IPS-15b (cell line): ENCODE data around the gene KANSL1.
A peak's percentile ranks its signal among the peaks of the same experiment; 100 is the strongest.

ENCODE experiments used
- H3K27me3 ChIP-seq: one replicate; pipeline ENCODE4 v1.6.1; 2013; ENCODE audit warnings: low read length; ENCODE audit not compliant: control insufficient read depth, insufficient read depth
- H3K36me3 ChIP-seq: one replicate; pipeline ENCODE4 v1.6.1; 2013; ENCODE audit warnings: low read length; ENCODE audit not compliant: control insufficient read depth, insufficient read depth
- H3K4me1 ChIP-seq: one replicate; pipeline ENCODE4 v1.6.1; 2013; ENCODE audit warnings: mild to moderate bottlenecking, low read length; ENCODE audit not compliant: control insufficient read depth, insufficient read depth
- H3K4me3 ChIP-seq: one replicate; pipeline ENCODE4 v1.5.1; 2013; ENCODE audit warnings: low read depth, low read length
- H3K9ac ChIP-seq: one replicate; pipeline ENCODE4 v1.6.1; 2013; ENCODE audit warnings: low read depth, mild to moderate bottlenecking, low read length
- H3K9me3 ChIP-seq: one replicate; pipeline ENCODE4 v1.6.1; 2013; ENCODE audit warnings: mild to moderate bottlenecking, low read length; ENCODE audit not compliant: control insufficient read depth, insufficient read depth

Gene KANSL1

GRCh38 chr17:46199379-46199778 lies 6.2 kb upstream of the KANSL1 start:
- Histone ChIP-seq H3K4me3 (no peak overlapping the region), H3K9ac (no peak overlapping the region), H3K36me3 (no peaks in the 10 kb centered on the region), H3K9me3 (no peaks in the 10 kb centered on the region), H3K4me1 (peaks cover 4% of the 10 kb centered on the region), H3K27me3 (no peaks in the 10 kb centered on the region)

- H3K9me3 ChIP-seq: no peaks in the 10 kb centered on the region
- H3K36me3 ChIP-seq: no peaks in the 10 kb centered on the region
- H3K4me3 ChIP-seq: no peak overlapping the region
- H3K9ac ChIP-seq: no peak overlapping the region
- H3K4me1 ChIP-seq: peaks cover 5% of the 10 kb centered on the region
- H3K27me3 ChIP-seq: no peaks in the 10 kb centered on the region
Measured at GRCh38 chr17:46198233-46198632, 5.0 kb upstream of the KANSL1 start.

DNA sequence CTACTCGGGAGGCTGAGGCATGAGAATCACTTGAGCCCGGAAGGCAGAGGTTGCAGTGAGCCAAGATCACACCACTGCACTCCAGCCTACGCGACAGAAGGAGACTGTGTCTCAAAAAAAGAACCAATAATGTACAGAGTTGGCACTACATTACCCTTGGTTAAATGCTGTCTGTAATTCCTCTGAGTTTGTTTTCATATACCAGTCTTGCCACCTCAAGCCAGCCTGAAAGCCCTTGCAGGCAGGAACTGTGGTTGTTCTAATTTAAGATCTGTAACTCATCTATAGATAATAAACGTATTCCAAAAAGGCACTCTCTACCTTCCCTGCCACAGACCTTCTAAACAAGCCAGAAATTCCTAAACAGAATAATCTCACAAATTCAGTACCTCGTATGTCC lies 4.3 kb upstream of the KANSL1 start:
- peaks cover 5% of the 10 kb centered on the region for H3K4me1 ChIP-seq
- H3K9me3 ChIP-seq: no peaks in the 10 kb centered on the region
- H3K9ac ChIP-seq: no peak overlapping the region
- H3K27me3 ChIP-seq: no peaks in the 10 kb centered on the region
- no peaks in the 10 kb centered on the region for H3K36me3 ChIP-seq
- no peak overlapping the region for H3K4me3 ChIP-seq

DNA sequence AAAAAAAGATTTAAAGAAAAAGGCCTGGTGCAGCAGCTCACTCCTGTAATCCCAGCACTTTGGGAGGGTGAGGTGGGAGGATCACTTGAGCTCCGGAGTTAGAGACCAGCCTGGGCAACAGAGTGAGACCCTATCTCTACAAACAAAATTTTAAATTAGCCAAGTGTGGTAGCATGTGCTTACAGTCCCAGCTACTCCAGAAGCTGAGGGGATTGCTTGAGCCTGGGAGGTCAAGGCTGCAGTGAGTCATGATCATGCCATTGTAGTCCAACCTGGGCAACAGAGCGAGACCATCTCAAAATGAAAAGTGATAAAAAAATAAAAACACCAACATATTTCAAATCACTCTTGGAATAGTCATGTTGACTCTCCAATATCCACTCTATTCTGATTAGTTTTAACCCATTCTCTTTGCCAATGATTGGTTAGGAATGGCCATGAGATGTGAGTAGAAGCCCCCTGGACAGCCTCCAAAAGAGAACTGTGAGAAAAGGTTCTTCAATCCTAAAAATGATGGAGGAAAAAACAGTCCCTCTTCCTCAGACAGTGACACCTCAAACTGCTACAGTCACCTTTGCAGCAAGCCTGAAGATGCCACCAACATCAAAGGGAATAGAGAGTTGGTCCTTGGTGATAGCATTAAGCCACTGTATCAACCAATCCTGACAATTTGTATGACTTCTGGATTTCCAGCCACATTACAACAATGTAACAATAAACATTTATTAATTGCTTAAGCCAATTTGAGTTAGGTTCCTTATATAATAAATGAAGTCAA lies 2.9 kb upstream of the KANSL1 start:
- no peak overlapping the region for H3K9ac ChIP-seq
- no peak overlapping the region for H3K4me3 ChIP-seq

GRCh38 chr17:46195217-46195855 lies 2.1 kb upstream of the KANSL1 start:
- Histone ChIP-seq H3K4me1 (peaks cover 9% of the 10 kb centered on the region), H3K36me3 (no peaks in the 10 kb centered on the region), H3K27me3 (no peaks in the 10 kb centered on the region), H3K9me3 (no peaks in the 10 kb centered on the region), H3K4me3 (no peak overlapping the region), H3K9ac (no peak overlapping the region)

More for the DNA sequence above, 2.9 kb upstream of the KANSL1 start:
- Histone ChIP-seq H3K36me3 (no peaks in the 10 kb centered on the region), H3K9me3 (no peaks in the 10 kb centered on the region), H3K27me3 (no peaks in the 10 kb centered on the region), H3K4me1 (peaks cover 5% of the 10 kb centered on the region)

- Histone ChIP-seq H3K9ac (no peak overlapping the region), H3K9me3 (no peaks in the 10 kb centered on the region), H3K4me3 (peak overlapping the region; percentile 95), H3K4me1 (peaks cover 16% of the 10 kb centered on the region), H3K36me3 (no peaks in the 10 kb centered on the region), H3K27me3 (no peaks in the 10 kb centered on the region)
Measured at GRCh38 chr17:46194393-46195216, 1.4 kb upstream of the KANSL1 start.

- H3K4me1 ChIP-seq: peaks cover 21% of the 10 kb centered on the region
Measured at GRCh38 chr17:46193626-46194392, 580 bp upstream of the KANSL1 start.

GRCh38 chr17:46192439-46193150 lies 634 bp downstream of the KANSL1 start:
- Histone ChIP-seq H3K9ac (peak overlapping the region; percentile 93), H3K9me3 (no peaks in the 10 kb centered on the region), H3K4me1 (peaks cover 30% of the 10 kb centered on the region), H3K4me3 (peak overlapping the region; percentile 95), H3K27me3 (no peaks in the 10 kb centered on the region), H3K36me3 (no peaks in the 10 kb centered on the region)

More at GRCh38 chr17:46193626-46194392, 580 bp upstream of the KANSL1 start:
- Histone ChIP-seq H3K27me3 (no peaks in the 10 kb centered on the region), H3K9ac (peak overlapping the region; percentile 91), H3K4me3 (peak overlapping the region; percentile 95), H3K36me3 (no peaks in the 10 kb centered on the region), H3K9me3 (no peaks in the 10 kb centered on the region)

- peak overlapping the region; percentile 93 for H3K9ac ChIP-seq
- H3K4me1 ChIP-seq: peaks cover 35% of the 10 kb centered on the region
- no peaks in the 10 kb centered on the region for H3K36me3 ChIP-seq
- peak overlapping the region; percentile 95 for H3K4me3 ChIP-seq
- H3K27me3 ChIP-seq: no peaks in the 10 kb centered on the region
- no peaks in the 10 kb centered on the region for H3K9me3 ChIP-seq
Measured at GRCh38 chr17:46192189-46192438, 1.1 kb downstream of the KANSL1 start.

DNA sequence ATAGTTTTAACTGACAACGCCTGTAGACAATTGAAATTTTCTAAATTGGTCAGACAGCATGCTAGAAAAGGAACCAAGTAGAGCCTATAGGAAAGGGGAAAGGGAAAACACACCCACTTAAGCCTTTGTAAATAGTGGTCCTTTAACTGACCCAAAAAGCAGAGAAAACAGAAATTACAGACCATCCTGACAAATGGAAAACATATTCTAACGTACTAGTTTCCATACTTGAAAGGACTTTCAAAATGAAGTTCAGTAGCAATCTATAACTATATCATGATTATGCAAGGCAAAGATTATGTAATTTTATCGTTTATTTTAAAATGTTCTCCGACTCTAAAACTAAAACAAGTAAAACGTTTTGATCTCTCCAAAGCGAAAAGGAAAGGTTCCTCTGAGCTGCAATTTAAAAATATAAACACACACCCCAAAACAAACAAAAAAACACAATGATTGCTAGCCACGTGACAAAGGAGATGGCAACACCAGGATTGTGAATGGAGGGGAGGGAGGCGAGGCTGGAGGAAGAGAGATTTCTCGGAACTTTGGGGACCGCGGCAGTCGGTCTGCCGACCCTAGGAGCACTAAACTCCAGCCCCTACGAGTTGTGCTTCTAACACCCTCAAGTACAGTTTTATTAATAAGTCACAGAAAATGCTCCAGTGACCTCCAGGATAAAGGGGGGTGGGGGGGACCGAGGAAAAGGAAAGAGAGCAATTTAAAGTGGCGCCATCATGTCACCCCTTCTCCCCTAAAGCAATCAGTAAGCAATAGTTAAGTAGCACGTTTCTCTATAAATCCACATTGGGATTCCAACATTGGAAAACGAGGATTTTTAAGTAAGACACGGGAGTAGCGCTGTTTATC lies 1.7 kb downstream of the KANSL1 start:
- Histone ChIP-seq H3K4me3 (peak overlapping the region; percentile 95), H3K4me1 (peaks cover 36% of the 10 kb centered on the region), H3K27me3 (no peaks in the 10 kb centered on the region), H3K36me3 (no peaks in the 10 kb centered on the region), H3K9ac (peak overlapping the region; percentile 93), H3K9me3 (no peaks in the 10 kb centered on the region)
